Stomach (tissue), 4 donors: ENCODE data around the gene AGBL3.

Experiments
- CTCF ChIP-seq, 7 experiments: fragments of 450-650 bp in 4 of 7; fragments of 200-600 bp in 3 of 7; sonication (generic) in 3 of 7; IDR thresholded peaks; one replicate each; pipeline ENCODE4 v1.5.1; 2016 to 2019; ENCODE audit warnings: antibody characterized with exemption in 7 of 7, control low read depth in 2 of 7, mild to moderate bottlenecking in 1 of 7
- EP300 ChIP-seq: sonication (generic); formaldehyde crosslinking; IDR thresholded peaks from one replicate; pipeline ENCODE4 v1.6.1; 2017; ENCODE audit warnings: antibody characterized with exemption

GRCh38 chr7:134941185-134941900, 45.0 kb upstream of the AGBL3 start:
- TF ChIP-seq EP300, result no peak
- TF ChIP-seq CTCF (IDR thresholded peaks at IDR 0.05), result no peak
